Suprapubic skin (tissue), 4 donors: ENCODE results near the gene SERGEF. TPM values are rescaled to one million over a fixed set of nuclear protein-coding genes. Genes with fewer than 3 reads are reported as not detected.

ENCODE experiments used
- DNase-seq, 2 donors: peaks; one replicate each; pipeline ENCODE4 v3.0.0-alpha.2; 2019; ENCODE audit warnings: low spot score in 2 of 2
- H3K27ac ChIP-seq: fragments of 200-600 bp; sonication (generic); one replicate; pipeline ENCODE4 v1.5.1; 2019
- H3K27me3 ChIP-seq: fragments of 200-600 bp; sonication (generic); one replicate; pipeline ENCODE4 v1.5.1; 2019
- H3K36me3 ChIP-seq: fragments of 200-600 bp; sonication (generic); one replicate; pipeline ENCODE4 v1.5.1; 2019
- H3K4me1 ChIP-seq: fragments of 200-600 bp; sonication (generic); one replicate; pipeline ENCODE4 v1.5.1; 2019
- H3K4me3 ChIP-seq: fragments of 200-600 bp; sonication (generic); one replicate; pipeline ENCODE4 v1.5.1; 2019; ENCODE audit warnings: mild to moderate bottlenecking
- H3K9me3 ChIP-seq: fragments of 200-600 bp; sonication (generic); one replicate; pipeline ENCODE4 v1.5.1; 2019
- CTCF ChIP-seq, 2 donors: fragments of 200-600 bp in 1 of 2; fragments of 450-650 bp in 1 of 2; sonication (generic) in 1 of 2; IDR thresholded peaks; one replicate each; pipeline ENCODE4 v1.5.1; 2016 to 2019; ENCODE audit warnings: antibody characterized with exemption in 2 of 2, mild to moderate bottlenecking in 1 of 2, moderate library complexity in 1 of 2
- EP300 ChIP-seq: sonication (generic); formaldehyde crosslinking; IDR thresholded peaks from one replicate; pipeline ENCODE4 v1.6.1; 2017; ENCODE audit warnings: antibody characterized with exemption
- POLR2A ChIP-seq, 2 donors: fragments of 450-650 bp; IDR thresholded peaks; one replicate each; pipeline ENCODE4 v1.6.1; 2017; ENCODE audit warnings: antibody characterized with exemption in 2 of 2, mild to moderate bottlenecking in 2 of 2, moderate library complexity in 2 of 2
- POLR2AphosphoS5 ChIP-seq, 3 donors: sonication (generic); formaldehyde crosslinking; IDR thresholded peaks; one replicate each; pipeline ENCODE4 v1.6.1; 2017; ENCODE audit warnings: antibody characterized with exemption in 3 of 3
- WGBS: methylation state at CpG from one replicate; pipeline ENCODE4 v1.1.5; 2018; 5-methylcytosine and 5-hydroxymethylcytosine counted together
- total RNA-seq, 4 donors: library from RNA; depleted of rRNA; stranded (reverse); fragments of >200 nt; gene quantifications; one replicate each; pipeline ENCODE4 v1.1.0, GENCODE V29; 2016

SERGEF gene
- total RNA-seq, 4 donors from 2014 or later: 24.1 to 37.4 (median 29.9) TPM

DNA sequence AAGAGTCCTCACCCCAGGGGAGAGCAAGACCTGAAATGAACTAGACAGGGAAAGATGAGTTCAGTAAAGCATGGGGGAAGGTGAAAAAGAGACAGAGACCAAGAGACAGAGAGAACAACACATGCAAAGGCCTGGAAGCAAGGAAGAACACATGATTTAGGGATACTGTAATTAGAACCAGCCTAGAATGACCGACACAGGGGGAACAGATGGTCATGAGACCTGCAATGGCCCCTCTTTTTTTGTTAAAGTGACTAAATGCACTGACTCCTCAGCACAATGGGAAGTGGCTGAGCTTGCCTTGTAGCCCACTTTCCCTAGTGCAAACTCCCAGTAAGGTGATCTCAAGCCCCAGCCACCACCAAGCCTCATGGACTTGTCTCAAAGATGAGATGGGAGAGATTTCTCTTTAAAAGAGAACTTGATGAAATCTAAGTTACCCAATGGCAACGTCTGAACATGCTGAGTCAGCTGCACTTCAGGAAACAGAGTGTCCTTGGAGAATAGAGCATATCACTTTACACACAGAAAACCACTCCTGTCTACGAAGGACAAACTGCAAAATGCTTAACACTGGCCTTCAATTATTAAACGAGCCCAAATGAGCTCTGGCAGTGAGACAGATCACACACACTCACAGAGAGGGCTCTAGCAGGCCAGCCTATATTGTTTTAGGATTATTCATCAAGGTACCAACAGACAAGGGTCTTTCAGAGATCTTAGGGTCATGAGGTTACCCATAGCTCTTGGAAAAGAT is 91.0 kb downstream of the SERGEF start:
- H3K4me3 ChIP-seq: no peak overlapping the region
- peaks cover 12% of the 10 kb centered on the region for H3K4me1 ChIP-seq
- no peaks in the 10 kb centered on the region for H3K27me3 ChIP-seq
- H3K9me3 ChIP-seq: no peaks in the 10 kb centered on the region
- DNase-seq: no peak
- H3K27ac ChIP-seq: no peak overlapping the region
- WGBS: 31% methylated on average over 4 of the region's 4 CpGs
- TF ChIP-seq POLR2A (IDR thresholded peaks at IDR 0.05) (no peak), CTCF (IDR thresholded peaks at IDR 0.05) (no peak), POLR2AphosphoS5 (IDR thresholded peaks at IDR 0.05) (no peak)
- H3K36me3 ChIP-seq: peaks cover 12% of the 10 kb centered on the region

DNA sequence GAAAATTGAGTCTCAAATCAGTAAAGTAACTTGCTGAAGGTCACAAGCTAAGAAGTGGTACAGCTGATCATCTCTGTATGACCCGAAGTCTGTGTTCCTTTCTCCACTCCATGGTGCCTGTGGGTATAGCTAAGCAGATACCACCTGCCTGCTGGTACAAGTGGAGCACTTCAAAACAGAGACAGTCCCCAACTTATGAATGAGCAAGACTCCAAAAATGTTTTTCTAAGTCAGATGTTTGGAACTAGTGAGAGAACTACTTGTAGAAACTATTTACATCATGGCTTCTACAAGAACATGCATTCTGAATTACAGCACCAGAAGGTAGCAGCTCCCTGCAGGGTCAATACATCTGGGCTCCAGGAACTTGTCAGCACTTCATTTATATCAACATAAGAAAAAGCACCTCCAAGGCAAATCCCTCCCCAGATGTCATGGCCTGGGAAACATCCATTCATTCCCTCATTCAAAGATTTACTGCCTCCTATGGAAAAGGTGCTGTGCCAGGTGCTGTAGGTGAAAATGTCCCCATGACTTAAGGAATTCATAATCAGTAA is 94.7 kb downstream of the SERGEF start:
- Histone ChIP-seq H3K27me3 (no peaks in the 10 kb centered on the region), H3K27ac (no peak overlapping the region), H3K4me1 (peaks cover 9% of the 10 kb centered on the region), H3K4me3 (no peak overlapping the region), H3K36me3 (peaks cover 9% of the 10 kb centered on the region), H3K9me3 (no peaks in the 10 kb centered on the region)
- WGBS: 87% methylated on average over 1 of the region's 1 CpG
- TF ChIP-seq POLR2AphosphoS5 (IDR thresholded peaks at IDR 0.05) (no peak), CTCF (IDR thresholded peaks at IDR 0.05) (no peak), EP300 (no peak), POLR2A (IDR thresholded peaks at IDR 0.05) (no peak)
- no peak for DNase-seq

- Histone ChIP-seq H3K9me3 (no peaks in the 10 kb centered on the region), H3K4me3 (no peak overlapping the region), H3K27ac (no peak overlapping the region), H3K36me3 (peaks cover 9% of the 10 kb centered on the region), H3K4me1 (peaks cover 9% of the 10 kb centered on the region), H3K27me3 (no peaks in the 10 kb centered on the region)
- no peak for DNase-seq
- TF ChIP-seq POLR2AphosphoS5 (IDR thresholded peaks at IDR 0.05): no peak
- TF ChIP-seq POLR2A (IDR thresholded peaks at IDR 0.05): no peak
- no peak for TF ChIP-seq CTCF (IDR thresholded peaks at IDR 0.05)
- no peak for TF ChIP-seq EP300
- WGBS: 89% methylated on average over 3 of the region's 3 CpGs
These were observed 95.3 kb downstream of the SERGEF start for GRCh38 chr11:17917556-17917955.

DNA sequence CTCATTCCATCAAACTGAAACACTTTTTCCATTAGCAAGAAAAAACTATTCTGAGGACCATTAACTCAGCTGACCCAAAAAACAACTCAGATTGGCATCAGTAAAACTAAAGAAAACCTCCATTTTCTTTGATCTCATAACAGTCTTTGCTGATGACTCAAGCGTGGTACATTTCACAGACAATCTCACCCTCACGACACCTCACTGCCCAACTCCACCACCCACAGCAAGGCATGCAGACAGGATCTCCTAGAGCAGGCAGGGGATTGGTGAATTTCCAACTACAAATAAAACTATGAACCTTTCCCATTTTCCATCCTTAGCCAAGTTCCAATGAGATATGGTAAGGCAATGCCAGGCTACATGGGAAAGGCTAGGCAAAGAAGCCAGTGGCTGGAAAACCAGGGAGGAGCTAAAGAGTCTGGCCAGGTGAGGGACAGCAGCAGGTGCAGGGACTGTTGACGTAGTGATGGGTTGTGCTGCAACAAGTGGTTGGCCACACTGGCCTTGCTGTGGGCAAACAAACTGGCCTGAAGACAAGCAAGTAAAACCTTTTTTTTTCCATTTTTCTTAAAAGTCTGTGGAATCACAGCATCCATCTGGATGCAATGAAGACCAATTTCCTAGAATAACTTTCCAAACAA is 97.2 kb downstream of the SERGEF start:
- H3K4me3 ChIP-seq: no peak overlapping the region
- H3K27ac ChIP-seq: no peak overlapping the region
- peaks cover 9% of the 10 kb centered on the region for H3K36me3 ChIP-seq
- DNase-seq: no peak
- H3K4me1 ChIP-seq: no peaks in the 10 kb centered on the region
- no peak for TF ChIP-seq CTCF (IDR thresholded peaks at IDR 0.05)
- no peak for TF ChIP-seq EP300
- TF ChIP-seq POLR2A (IDR thresholded peaks at IDR 0.05): no peak
- TF ChIP-seq POLR2AphosphoS5 (IDR thresholded peaks at IDR 0.05): no peak
- H3K27me3 ChIP-seq: no peaks in the 10 kb centered on the region
- WGBS: 84% methylated on average over 3 of the region's 3 CpGs
- H3K9me3 ChIP-seq: no peaks in the 10 kb centered on the region

DNA sequence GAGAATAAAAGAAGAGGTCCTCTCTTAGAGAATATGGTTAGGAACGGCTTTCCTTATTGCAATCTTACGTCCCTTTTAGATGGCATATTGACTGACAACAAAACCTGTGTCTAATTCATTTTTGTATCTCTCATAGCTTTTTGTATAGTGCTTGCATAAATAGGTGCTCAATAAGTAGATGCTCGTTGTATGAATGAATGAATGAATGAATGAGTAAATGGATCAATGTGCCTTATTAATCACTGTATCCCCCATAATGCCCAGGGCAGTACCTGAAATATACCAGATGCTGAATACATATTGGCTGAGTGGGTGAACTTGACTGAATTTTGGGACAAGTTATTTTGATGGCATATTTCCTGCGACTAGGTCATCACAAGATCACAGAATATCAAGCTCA is 97.9 kb downstream of the SERGEF start:
- no peak for DNase-seq
- Histone ChIP-seq H3K36me3 (peaks cover 9% of the 10 kb centered on the region), H3K4me3 (no peak overlapping the region), H3K27ac (no peak overlapping the region), H3K27me3 (no peaks in the 10 kb centered on the region), H3K4me1 (no peaks in the 10 kb centered on the region), H3K9me3 (no peaks in the 10 kb centered on the region)
- WGBS: 93% methylated on average over 4 of the region's 4 CpGs
- no peak for TF ChIP-seq CTCF (IDR thresholded peaks at IDR 0.05)
- no peak for TF ChIP-seq POLR2A (IDR thresholded peaks at IDR 0.05)
- TF ChIP-seq POLR2AphosphoS5 (IDR thresholded peaks at IDR 0.05): no peak
- no peak for TF ChIP-seq EP300
